ENCODE measurements around the gene B4GAT1.

B4GAT1 gene

GRCh38 chr11:66336234-66337102 lies 11.0 kb downstream of the B4GAT1 start, which contains the start of gene RIN1:
Gene RIN1, minus strand, starts transcription at chr11:66336434. Its CDS starts 32 bp downstream, at chr11:66336402.
- no peak for DNase-seq

GRCh38 chr11:66335531-66336233 lies 11.7 kb downstream of the B4GAT1 start:
- DNase-seq = no peak

GRCh38 chr11:66334605-66335442 lies 12.6 kb downstream of the B4GAT1 start:
- DNase-seq = no peak

DNA sequence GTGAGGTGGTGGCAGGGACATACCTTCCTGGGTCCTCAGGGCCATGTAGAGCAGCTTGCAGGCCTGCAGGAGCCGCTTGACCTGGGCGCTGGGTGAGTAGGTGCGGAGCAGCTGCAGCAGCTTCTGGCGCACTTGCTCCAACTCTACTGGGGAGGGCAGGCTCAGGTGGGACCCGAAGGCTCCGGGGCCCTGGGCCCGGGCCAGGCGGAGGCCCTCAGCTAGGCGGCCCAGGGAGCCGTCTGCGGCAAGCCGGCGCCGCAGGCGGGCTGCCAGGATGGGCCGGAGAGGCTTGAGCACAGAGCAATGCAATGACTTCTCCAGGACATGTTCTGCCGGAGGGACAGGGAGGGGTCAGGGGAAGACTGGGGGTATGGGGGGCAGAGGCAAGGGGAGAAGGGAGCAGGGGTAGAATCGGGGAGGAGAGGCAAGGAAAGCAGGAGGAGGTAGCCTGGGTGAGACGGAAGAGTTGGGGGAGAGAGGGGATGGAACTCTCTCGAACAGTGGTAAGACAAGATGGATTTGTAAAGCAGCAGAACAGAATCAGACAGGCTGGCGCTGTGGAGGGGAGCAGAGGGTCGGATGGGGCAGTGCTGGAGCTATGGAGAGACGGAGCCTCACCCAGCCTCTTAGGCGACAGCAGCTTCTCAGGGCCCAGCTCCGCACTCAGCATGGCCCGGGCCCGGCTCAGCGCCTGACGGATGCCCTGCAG lies 13.4 kb downstream of the B4GAT1 start:
- no peak for DNase-seq

DNA sequence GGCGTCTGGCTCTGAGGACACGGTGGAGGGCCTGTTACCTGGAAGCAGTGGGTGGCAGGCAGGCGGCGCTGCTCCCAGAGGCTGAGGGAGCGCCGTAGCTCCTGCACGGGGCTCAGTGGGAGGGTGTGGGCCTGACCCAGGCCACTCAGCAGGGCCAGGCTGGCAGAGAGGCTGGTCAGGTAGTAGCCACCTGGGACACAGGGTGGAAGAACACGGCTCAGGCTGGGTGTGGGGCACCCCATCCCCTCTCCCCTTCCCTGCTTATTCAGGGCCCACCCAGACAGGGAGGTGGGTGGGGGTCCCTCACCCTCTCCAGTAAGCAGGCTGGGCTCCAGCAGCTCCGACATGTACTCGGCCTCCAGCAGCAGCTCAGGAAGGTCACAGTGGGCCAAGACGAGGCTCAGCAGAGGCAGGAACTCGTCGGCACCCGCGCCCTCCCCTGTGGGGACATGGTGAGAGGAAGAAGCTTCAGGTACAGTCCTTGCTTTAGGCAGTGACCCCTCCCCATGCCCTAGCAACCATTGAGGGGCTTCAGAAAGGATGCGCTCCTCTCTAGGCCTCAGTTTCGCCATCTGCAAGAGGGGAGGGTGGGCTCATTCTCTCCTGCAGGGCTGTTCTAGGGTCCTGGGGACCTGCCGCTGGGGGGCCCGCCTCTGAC lies 14.1 kb downstream of the B4GAT1 start:
- no peak for DNase-seq

GRCh38 chr11:66332371-66333219 lies 14.8 kb downstream of the B4GAT1 start:
- no peak for DNase-seq

- DNase-seq = no peak
These were observed 15.7 kb downstream of the B4GAT1 start for GRCh38 chr11:66331542-66332370.

DNA sequence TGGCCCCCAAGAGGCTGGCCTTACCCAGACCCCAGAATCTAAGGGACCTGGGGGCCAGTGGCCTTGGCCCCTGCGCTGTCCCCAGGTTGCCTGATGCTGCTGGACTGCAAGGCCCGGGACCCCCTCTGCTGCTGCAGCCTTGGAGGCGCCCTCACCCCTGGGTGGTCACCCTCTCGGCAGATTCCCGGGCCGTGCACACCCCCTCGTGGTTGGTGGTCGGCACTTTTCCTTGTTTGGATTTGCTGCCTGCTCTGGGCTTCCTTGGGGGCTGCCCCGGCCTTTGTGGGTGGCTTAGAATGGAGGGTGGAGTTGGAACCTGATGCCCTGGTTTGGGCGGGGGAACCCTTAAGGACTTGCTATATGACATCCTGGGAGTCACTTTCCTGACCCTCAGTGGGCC lies 16.5 kb downstream of the B4GAT1 start:
- DNase-seq = no peak

DNA sequence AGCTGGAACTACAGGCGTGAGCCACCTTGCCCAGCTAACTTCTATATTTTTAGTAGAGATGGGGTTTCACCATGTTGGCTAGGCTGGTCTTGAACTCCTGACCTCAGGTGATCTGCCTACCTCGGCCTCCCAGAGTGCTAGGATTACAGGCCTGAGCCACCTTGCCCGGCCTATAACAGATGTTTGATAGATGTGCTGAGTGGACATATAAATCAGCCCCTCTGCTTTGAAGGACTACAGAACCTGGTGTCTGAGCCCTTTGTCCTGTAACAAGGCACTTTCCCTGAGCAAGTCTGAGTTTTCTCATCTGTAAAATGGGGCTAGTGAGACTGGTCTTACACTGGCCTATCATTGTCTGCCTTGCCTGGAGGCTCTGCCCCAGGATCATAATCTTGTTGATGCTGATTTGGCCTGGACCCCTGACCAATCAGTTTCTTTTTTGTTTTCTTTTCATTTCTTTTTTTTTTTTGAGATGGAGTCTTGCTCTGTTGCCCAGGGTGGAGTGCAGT lies 18.2 kb downstream of the B4GAT1 start:
- no peak for DNase-seq

DNA sequence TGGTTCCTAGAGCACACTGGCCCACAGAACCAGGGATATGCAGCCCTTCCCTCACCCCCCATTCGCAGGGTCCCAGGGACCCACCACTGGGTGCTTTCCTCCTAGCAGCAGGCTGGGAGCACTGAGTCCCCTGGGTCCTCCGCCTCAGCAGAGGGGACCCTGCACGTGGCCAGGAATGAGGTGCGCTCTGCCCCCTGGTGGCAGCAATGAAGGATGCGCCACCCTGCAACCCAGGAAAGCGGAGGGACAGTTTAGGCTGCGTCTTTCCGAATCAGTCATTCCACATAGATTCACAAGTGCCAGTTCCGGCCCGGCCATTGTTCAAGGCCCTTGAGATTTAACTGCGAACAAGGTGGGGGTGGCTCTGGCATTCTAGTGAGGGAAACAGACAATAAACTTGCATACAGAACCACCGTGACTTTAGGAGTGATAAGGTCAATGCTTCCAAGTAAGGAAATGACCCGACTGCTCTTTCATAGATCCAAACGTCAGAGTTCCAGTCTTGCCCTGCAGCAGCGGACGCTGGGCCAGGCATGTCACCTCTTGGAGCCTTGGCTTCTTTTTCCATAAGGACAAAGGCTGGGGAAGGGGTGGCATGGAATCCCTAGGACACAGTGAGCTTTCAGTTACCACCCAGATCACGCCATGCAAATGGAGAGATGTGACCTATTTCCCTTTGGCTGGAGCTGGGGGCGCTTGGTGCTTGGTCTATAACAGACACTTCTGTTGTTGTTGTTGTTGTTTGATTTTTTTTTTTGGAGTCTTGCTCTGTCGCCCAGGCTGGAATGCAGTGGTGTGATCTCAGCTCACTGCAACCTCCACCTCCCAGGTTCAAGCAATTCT lies 18.9 kb downstream of the B4GAT1 start:
- peak; percentile 72 for DNase-seq

DNA sequence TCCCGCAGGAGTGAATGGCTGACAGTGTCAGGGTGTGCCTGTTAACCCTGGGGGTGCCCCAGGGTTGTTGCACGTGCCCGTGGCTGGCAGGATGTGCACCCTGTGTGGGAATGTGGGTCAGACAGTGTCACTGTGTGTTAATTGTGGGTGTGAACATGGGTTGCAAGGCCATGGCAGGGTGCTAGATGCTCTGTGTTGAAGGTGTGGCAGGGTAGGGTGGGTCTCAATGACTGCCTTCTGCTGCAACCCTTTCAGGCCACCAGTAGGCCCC lies 19.5 kb downstream of the B4GAT1 start:
- peak; percentile 28 for DNase-seq

DNA sequence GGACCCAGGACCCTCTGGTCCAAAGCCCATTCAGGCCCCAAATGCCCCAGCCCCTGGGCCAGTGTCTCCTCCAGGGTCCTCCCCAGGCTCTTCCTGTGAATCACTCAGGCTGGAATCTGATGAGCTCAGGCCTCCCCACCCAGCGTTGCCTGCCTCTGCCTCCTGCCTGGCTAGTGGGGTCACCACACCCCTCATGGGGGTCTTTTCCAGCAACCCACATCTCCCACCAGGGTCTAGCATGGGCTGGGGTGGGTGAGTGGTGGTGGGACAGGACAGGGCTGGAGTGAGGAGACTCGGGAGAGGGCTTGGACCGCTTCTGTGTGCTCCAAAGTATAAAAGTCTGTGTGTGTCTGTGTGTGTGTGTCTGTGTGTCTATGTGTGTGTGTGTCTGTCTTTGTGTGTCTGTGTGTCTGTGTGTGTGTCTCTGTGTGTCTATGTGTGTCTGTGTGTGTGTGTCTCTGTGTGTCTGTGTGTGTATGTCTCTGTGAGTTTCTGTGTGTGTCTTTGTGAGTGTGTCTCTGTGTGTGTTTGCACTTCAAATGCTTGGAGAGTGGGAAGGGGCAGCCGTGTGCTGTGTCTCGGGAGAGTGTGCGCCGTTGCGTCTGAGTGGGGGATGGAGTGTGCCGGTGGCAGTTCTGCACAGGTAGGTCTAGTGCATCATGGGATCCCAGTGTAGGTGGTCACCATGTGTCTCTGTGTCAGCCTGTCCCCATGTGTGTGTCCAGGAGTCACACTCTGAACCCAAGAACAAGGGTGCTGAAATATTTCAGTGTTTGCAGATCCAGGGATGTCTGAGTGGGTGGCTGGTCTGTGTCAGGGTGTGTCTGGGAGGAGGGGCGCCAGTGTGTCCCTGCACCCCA lies 20.0 kb downstream of the B4GAT1 start:
- no peak for DNase-seq

DNA sequence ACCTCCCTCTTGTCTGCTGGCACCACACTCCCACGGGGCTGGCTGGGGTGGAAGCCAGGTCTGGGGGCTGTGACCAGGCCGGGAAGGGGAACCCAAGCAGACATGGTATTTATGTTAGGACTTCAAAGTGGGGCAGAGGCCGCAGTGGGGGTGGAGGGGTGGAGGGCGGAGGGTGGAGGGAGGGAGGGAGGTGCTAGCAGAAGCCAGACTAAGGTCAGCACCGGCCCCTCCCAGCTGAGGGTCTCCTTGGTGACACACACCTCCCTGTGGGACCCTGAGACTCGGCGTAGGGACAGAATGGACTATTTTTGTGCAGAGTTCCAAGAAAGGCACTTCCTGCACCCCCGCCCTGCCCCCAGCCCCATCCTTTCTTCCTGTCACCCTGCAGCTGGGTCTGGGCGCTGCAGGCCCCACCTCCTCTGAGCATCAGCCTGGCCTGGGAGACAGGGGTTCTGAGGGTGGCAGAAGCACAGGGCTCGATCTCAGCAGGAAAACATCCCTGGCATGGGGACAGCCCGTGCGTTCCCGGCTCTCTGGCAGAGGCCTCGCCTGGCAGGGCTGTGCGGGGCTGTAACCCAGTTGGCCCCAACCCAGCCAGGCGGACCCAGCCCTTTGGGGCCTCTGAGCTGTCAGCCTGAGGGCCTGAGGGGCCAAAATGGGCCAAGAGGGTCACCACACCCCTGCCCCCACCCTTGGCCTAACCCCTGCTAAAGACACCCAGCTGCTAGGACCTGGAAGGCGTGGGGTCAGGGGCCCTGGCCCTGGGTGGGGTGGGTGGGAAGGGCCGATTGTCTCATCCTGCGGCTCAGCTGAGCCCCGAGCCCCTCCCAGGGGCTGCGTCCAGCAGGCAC lies 20.9 kb downstream of the B4GAT1 start:
- DNase-seq = no peak

- DNase-seq = no peak
These were observed 22.2 kb downstream of the B4GAT1 start for GRCh38 chr11:66325263-66325671.

- no peak for DNase-seq
These were observed 22.8 kb downstream of the B4GAT1 start for GRCh38 chr11:66324664-66325063.

GRCh38 chr11:66323684-66324083 lies 23.7 kb downstream of the B4GAT1 start:
- no peak for DNase-seq

Measured in central memory CD4-positive, alpha-beta T cell (primary cell).